ENCODE measurements around the gene GRM1.

Gene GRM1

DNA sequence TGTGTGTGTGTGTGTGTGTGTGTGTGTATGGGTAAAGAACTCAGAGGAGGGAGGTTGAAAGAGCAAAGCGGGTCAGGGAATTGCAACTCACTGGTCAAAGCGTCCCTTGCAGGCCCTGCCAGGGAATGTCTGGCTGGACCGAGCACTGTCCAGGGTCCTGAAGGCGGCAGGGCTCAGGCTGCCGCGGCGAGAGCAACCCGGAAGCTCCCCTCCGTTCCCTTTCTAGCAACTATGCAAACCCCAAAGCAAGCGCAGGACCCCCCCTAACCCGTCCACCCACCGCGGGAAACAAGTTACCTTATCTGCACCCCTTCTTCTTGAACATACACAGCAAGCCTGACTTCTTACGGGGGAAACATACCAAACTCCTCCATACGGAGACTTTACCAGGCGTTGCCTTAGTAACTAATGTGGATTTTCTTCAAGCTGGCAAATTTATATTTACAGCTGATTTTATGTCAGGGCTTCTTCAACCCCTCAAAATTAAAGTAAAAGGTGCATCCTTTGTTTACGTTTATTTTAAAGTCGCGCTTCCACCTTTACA lies 538 bp upstream of the GRM1 start:
- H3K9me3 ChIP-seq (ENCODE audit: control insufficient read depth, insufficient read depth, low read length), result no peaks in the 10 kb centered on the region
- no peak overlapping the region for H3K27ac ChIP-seq (ENCODE audit: low read depth, low read length)
- H4K20me1 ChIP-seq (ENCODE audit: control insufficient read depth, insufficient read depth, low read depth, low read length), result no peaks in the 10 kb centered on the region
- H3K9me2 ChIP-seq (replicated peaks; ENCODE audit: control insufficient read depth, low read length), result no peaks in the 10 kb centered on the region
- H3F3A ChIP-seq (ENCODE audit: control insufficient read depth, insufficient read depth), result no peaks in the 10 kb centered on the region
- TF ChIP-seq EZH2phosphoT487 (IDR thresholded peaks at IDR 0.05; ENCODE audit: borderline replicate concordance, low read length), result no peak
- no peak for TF ChIP-seq CTCF (IDR thresholded peaks at IDR 0.05; ENCODE audit: low read depth, low read length, poor library complexity, severe bottlenecking)
- no peak overlapping the region for H3K4me3 ChIP-seq (ENCODE audit: low read length)
- 0 out of 2 replicates have a peak, but pooled peaks cover 3% of the 10 kb centered on the region for H3K27me3 ChIP-seq (ENCODE audit: control insufficient read depth, low read length)
- H3K79me2 ChIP-seq (ENCODE audit: control insufficient read depth, low read length), result no peaks in the 10 kb centered on the region
- no peaks in the 10 kb centered on the region for H3K36me3 ChIP-seq (ENCODE audit: control insufficient read depth, low read length)
- H3K4me1 ChIP-seq (ENCODE audit: control insufficient read depth, low read length), result no peaks in the 10 kb centered on the region
- no peak overlapping the region for H3K4me2 ChIP-seq (ENCODE audit: low read length)

- peaks cover 7% of the 10 kb centered on the region; the same call in 1 of the 2 replicates for H3K27me3 ChIP-seq (ENCODE audit: control insufficient read depth, low read length)
Measured at GRCh38 chr6:146029573-146030184, 817 bp downstream of the GRM1 start.

GRCh38 chr6:146032387-146032786 lies 3.5 kb downstream of the GRM1 start:
- Histone ChIP-seq H3K4me1 (ENCODE audit: control insufficient read depth, low read length) (no peaks in the 10 kb centered on the region), H3K36me3 (ENCODE audit: control insufficient read depth, low read length) (no peaks in the 10 kb centered on the region), H3K9me3 (ENCODE audit: control insufficient read depth, insufficient read depth, low read length) (no peaks in the 10 kb centered on the region), H3K4me2 (ENCODE audit: low read length) (no peak overlapping the region), H3K4me3 (ENCODE audit: low read length) (no peak overlapping the region), H3K27ac (ENCODE audit: low read depth, low read length) (no peak overlapping the region), H3K79me2 (ENCODE audit: control insufficient read depth, low read length) (no peaks in the 10 kb centered on the region), H3K9me2 (replicated peaks; ENCODE audit: control insufficient read depth, low read length) (no peaks in the 10 kb centered on the region), H4K20me1 (ENCODE audit: control insufficient read depth, insufficient read depth, low read depth, low read length) (no peaks in the 10 kb centered on the region), H3F3A (ENCODE audit: control insufficient read depth, insufficient read depth) (no peaks in the 10 kb centered on the region), H3K27me3 (ENCODE audit: control insufficient read depth, low read length) (peaks cover 6% of the 10 kb centered on the region; the same call in 1 of the 2 replicates)
- TF ChIP-seq CTCF (IDR thresholded peaks at IDR 0.05; ENCODE audit: low read depth, low read length, poor library complexity, severe bottlenecking), result no peak
- TF ChIP-seq EZH2phosphoT487 (IDR thresholded peaks at IDR 0.05; ENCODE audit: borderline replicate concordance, low read length), result no peak

More at GRCh38 chr6:146029573-146030184, 817 bp downstream of the GRM1 start:
- no peak for TF ChIP-seq CTCF (IDR thresholded peaks at IDR 0.05; ENCODE audit: low read depth, low read length, poor library complexity, severe bottlenecking)
- no peak for TF ChIP-seq EZH2phosphoT487 (IDR thresholded peaks at IDR 0.05; ENCODE audit: borderline replicate concordance, low read length)
- H3K9me2 ChIP-seq (replicated peaks; ENCODE audit: control insufficient read depth, low read length), result no peaks in the 10 kb centered on the region
- no peaks in the 10 kb centered on the region for H4K20me1 ChIP-seq (ENCODE audit: control insufficient read depth, insufficient read depth, low read depth, low read length)
- H3K4me1 ChIP-seq (ENCODE audit: control insufficient read depth, low read length), result no peaks in the 10 kb centered on the region
- no peak overlapping the region for H3K4me3 ChIP-seq (ENCODE audit: low read length)
- H3K9me3 ChIP-seq (ENCODE audit: control insufficient read depth, insufficient read depth, low read length), result no peaks in the 10 kb centered on the region
- no peak overlapping the region for H3K4me2 ChIP-seq (ENCODE audit: low read length)
- H3F3A ChIP-seq (ENCODE audit: control insufficient read depth, insufficient read depth), result no peaks in the 10 kb centered on the region
- H3K36me3 ChIP-seq (ENCODE audit: control insufficient read depth, low read length), result no peaks in the 10 kb centered on the region
- H3K27ac ChIP-seq (ENCODE audit: low read depth, low read length), result no peak overlapping the region
- H3K79me2 ChIP-seq (ENCODE audit: control insufficient read depth, low read length), result no peaks in the 10 kb centered on the region

All from DOHH2 (cell line).